PFSK-1 (cell line): ENCODE results near the gene AKT1.

ENCODE experiments used
- POLR2AphosphoS5 ChIP-seq: IDR thresholded peaks from 2 replicates; pipeline ENCODE4 v1.6.1; 2012; ENCODE audit warnings: low read depth, mild to moderate bottlenecking, control low read depth, low read length, moderate library complexity
- TAF1 ChIP-seq: IDR thresholded peaks from 2 replicates; pipeline ENCODE4 v1.6.1; 2012; ENCODE audit warnings: low read length, control low read depth, borderline replicate concordance; ENCODE audit not compliant: insufficient read depth

GRCh38 chr14:104800771-104801519 lies 5.4 kb upstream of the AKT1 start, which contains the start of gene ZBTB42:
- TF ChIP-seq POLR2AphosphoS5 (no peak), TAF1 (no peak)
